DND-41 (cell line): Measurements from ENCODE around the gene SH3GL3.

Source experiments
- CTCF ChIP-seq: IDR thresholded peaks from 2 replicates; pipeline ENCODE4 v1.5.1; 2012; ENCODE audit warnings: borderline replicate concordance, low read length, moderate library complexity, mild to moderate bottlenecking; ENCODE audit not compliant: poor library complexity, severe bottlenecking; ENCODE audit errors: extremely low read depth
- EZH2 ChIP-seq: IDR thresholded peaks from 3 replicates; pipeline ENCODE4 v1.6.1; 2012; ENCODE audit warnings: borderline replicate concordance, low read depth, mild to moderate bottlenecking, moderate library complexity, low read length, inconsistent platforms; ENCODE audit not compliant: severe bottlenecking

- TF ChIP-seq EZH2: no peak
- TF ChIP-seq CTCF: no peak
These were observed 100.0 kb downstream of the SH3GL3 start for GRCh38 chr15:83547168-83547567.
